Loucy (cell line): Measurements from ENCODE around the gene CEP152.

ENCODE experiments used
- H2AFZ ChIP-seq: fragments of 200-600 bp; sonication (generic); 2 replicates; pipeline ENCODE4 v1.6.0; 2016; ENCODE audit warnings: antibody characterized with exemption, mild to moderate bottlenecking, low read length, moderate library complexity
- H3F3A ChIP-seq: fragments of 200-600 bp; 2 replicates; pipeline ENCODE4 v1.6.0; 2016; ENCODE audit warnings: antibody characterized with exemption, low read depth, mild to moderate bottlenecking
- H3K27me3 ChIP-seq: fragments of 200-600 bp; sonication (generic); 2 replicates; pipeline ENCODE4 v1.6.1; 2014; ENCODE audit warnings: low read length, mild to moderate bottlenecking; ENCODE audit not compliant: insufficient read depth, poor library complexity, severe bottlenecking
- H3K36me3 ChIP-seq: fragments of 200-600 bp; sonication (generic); 2 replicates; pipeline ENCODE4 v1.6.1; 2016; ENCODE audit warnings: low read length; ENCODE audit not compliant: insufficient read depth
- H3K4me1 ChIP-seq: fragments of 200-600 bp; sonication (generic); 2 replicates; pipeline ENCODE4 v1.5.1; 2014; ENCODE audit warnings: low read length, mild to moderate bottlenecking; ENCODE audit not compliant: insufficient read depth, poor library complexity, severe bottlenecking
- H3K4me2 ChIP-seq: fragments of 200-600 bp; sonication (generic); 2 replicates; pipeline ENCODE4 v1.6.0; 2014; ENCODE audit warnings: antibody characterized with exemption, low read length, low read depth, mild to moderate bottlenecking; ENCODE audit not compliant: poor library complexity, severe bottlenecking
- H3K4me3 ChIP-seq: fragments of 200-600 bp; sonication (generic); 2 replicates; pipeline ENCODE4 v1.5.1; 2014; ENCODE audit warnings: low read length, mild to moderate bottlenecking, mixed read lengths; ENCODE audit not compliant: poor library complexity, severe bottlenecking
- H3K79me2 ChIP-seq: fragments of 200-600 bp; sonication (generic); 2 replicates; pipeline ENCODE4 v1.6.1; 2014; ENCODE audit warnings: low read length; ENCODE audit not compliant: insufficient read depth
- H3K9ac ChIP-seq: fragments of 200-600 bp; sonication (generic); 2 replicates; pipeline ENCODE4 v1.6.0; 2014; ENCODE audit warnings: mild to moderate bottlenecking, low read depth, low read length, moderate library complexity; ENCODE audit not compliant: poor library complexity, severe bottlenecking
- H3K9me2 ChIP-seq: fragments of 200-600 bp; sonication (generic); replicated peaks from 2 replicates; pipeline ENCODE4 v1.6.1; 2016; ENCODE audit warnings: low read depth, low read length, mixed read lengths
- H3K9me3 ChIP-seq: fragments of 200-600 bp; sonication (generic); 2 replicates; pipeline ENCODE4 v1.6.1; 2014; ENCODE audit warnings: mild to moderate bottlenecking, antibody characterized with exemption, low read length, low read depth; ENCODE audit not compliant: insufficient read depth
- H4K20me1 ChIP-seq: fragments of 200-600 bp; sonication (generic); 2 replicates; pipeline ENCODE4 v1.6.0; 2014; ENCODE audit warnings: antibody characterized with exemption, low read length, mild to moderate bottlenecking; ENCODE audit not compliant: insufficient read depth, poor library complexity, severe bottlenecking
- CTCF ChIP-seq: fragments of 200-600 bp; sonication (generic); conservative IDR thresholded peaks from 2 replicates; pipeline ENCODE4 v1.5.1; 2014; ENCODE audit warnings: mild to moderate bottlenecking, antibody characterized with exemption, low read length
- EZH2phosphoT487 ChIP-seq: fragments of 200-600 bp; IDR thresholded peaks from 2 replicates; pipeline ENCODE4 v1.6.1; 2018; ENCODE audit warnings: antibody characterized with exemption, mild to moderate bottlenecking, moderate library complexity, borderline replicate concordance

The CEP152 gene

GRCh38 chr15:48798319-48798718 is 12.6 kb downstream of the CEP152 start:
- Histone ChIP-seq H2AFZ (no peak overlapping the region), H3K36me3 (peaks cover 40% of the 10 kb centered on the region), H3K4me1 (peaks cover 22% of the 10 kb centered on the region), H3K9me2 (no peaks in the 10 kb centered on the region), H4K20me1 (peaks cover 7% of the 10 kb centered on the region), H3K27me3 (no peaks in the 10 kb centered on the region), H3F3A (no peaks in the 10 kb centered on the region), H3K9me3 (no peaks in the 10 kb centered on the region), H3K9ac (no peak overlapping the region), H3K4me2 (no peak overlapping the region), H3K4me3 (no peak overlapping the region), H3K79me2 (peaks cover 37% of the 10 kb centered on the region)
- TF ChIP-seq EZH2phosphoT487: no peak
- no peak for TF ChIP-seq CTCF

GRCh38 chr15:48796930-48797329 is 13.9 kb downstream of the CEP152 start:
- Histone ChIP-seq H2AFZ (no peak overlapping the region), H3K36me3 (peaks cover 53% of the 10 kb centered on the region), H3K4me2 (no peak overlapping the region), H4K20me1 (peaks cover 7% of the 10 kb centered on the region), H3K27me3 (no peaks in the 10 kb centered on the region), H3K9ac (no peak overlapping the region), H3K4me1 (peaks cover 10% of the 10 kb centered on the region), H3K4me3 (no peak overlapping the region), H3K9me3 (no peaks in the 10 kb centered on the region), H3K9me2 (no peaks in the 10 kb centered on the region), H3K79me2 (peaks cover 30% of the 10 kb centered on the region), H3F3A (no peaks in the 10 kb centered on the region)
- no peak for TF ChIP-seq EZH2phosphoT487
- TF ChIP-seq CTCF: no peak

GRCh38 chr15:48796521-48796920 is 14.3 kb downstream of the CEP152 start:
- Histone ChIP-seq H3K36me3 (peaks cover 53% of the 10 kb centered on the region), H3K27me3 (no peaks in the 10 kb centered on the region), H3K9me2 (no peaks in the 10 kb centered on the region), H3K79me2 (peaks cover 29% of the 10 kb centered on the region), H3K4me1 (peaks cover 10% of the 10 kb centered on the region), H3F3A (no peaks in the 10 kb centered on the region), H3K4me2 (no peak overlapping the region), H3K4me3 (no peak overlapping the region), H3K9me3 (no peaks in the 10 kb centered on the region), H3K9ac (no peak overlapping the region), H2AFZ (no peak overlapping the region), H4K20me1 (peaks cover 7% of the 10 kb centered on the region)
- no peak for TF ChIP-seq CTCF
- no peak for TF ChIP-seq EZH2phosphoT487
